BLaER1 treated with 17β-estradiol and CSF1 and Interleukin-3, amounts not matched to agents 10 nM and 100 nM (cell line): ENCODE data around the gene TMEFF1.

Experiments used
- H3K27ac ChIP-seq, 11 experiments: shearing (Covaris generic); formaldehyde crosslinking; 2 replicates each; pipeline ENCODE4 v1.8.1; 2022
- H3K27me3 ChIP-seq, 11 experiments: shearing (Covaris generic); formaldehyde crosslinking; 2 replicates each; pipeline ENCODE4 v1.8.1; 2022
- H3K36me3 ChIP-seq, 11 experiments: shearing (Covaris generic); formaldehyde crosslinking; 2 replicates each; pipeline ENCODE4 v1.8.1; 2022
- H3K4me1 ChIP-seq, 10 experiments: shearing (Covaris generic); formaldehyde crosslinking; 2 replicates each; pipeline ENCODE4 v1.8.1; 2022
- H3K4me2 ChIP-seq, 11 experiments: shearing (Covaris generic); formaldehyde crosslinking; 2 replicates each; pipeline ENCODE4 v1.8.1; 2022
- H3K4me3 ChIP-seq, 10 experiments: shearing (Covaris generic); formaldehyde crosslinking; 2 replicates each; pipeline ENCODE4 v1.8.1; 2022
- H3K9ac ChIP-seq, 11 experiments: shearing (Covaris generic); formaldehyde crosslinking; 2 replicates each; pipeline ENCODE4 v1.8.1; 2022
- H3K9me3 ChIP-seq, 11 experiments: shearing (Covaris generic); formaldehyde crosslinking; replicated peaks in 1 of 11; 2 replicates each; pipeline ENCODE4 v1.8.1; 2022
- H4K20me1 ChIP-seq, 11 experiments: shearing (Covaris generic); formaldehyde crosslinking; 2 replicates each; pipeline ENCODE4 v1.8.1; 2022
- Cebpa-rat ChIP-seq, 11 experiments: shearing (Covaris generic); IDR thresholded peaks; 2 replicates each; pipeline ENCODE4 v1.8.1; 2022

Gene TMEFF1

DNA sequence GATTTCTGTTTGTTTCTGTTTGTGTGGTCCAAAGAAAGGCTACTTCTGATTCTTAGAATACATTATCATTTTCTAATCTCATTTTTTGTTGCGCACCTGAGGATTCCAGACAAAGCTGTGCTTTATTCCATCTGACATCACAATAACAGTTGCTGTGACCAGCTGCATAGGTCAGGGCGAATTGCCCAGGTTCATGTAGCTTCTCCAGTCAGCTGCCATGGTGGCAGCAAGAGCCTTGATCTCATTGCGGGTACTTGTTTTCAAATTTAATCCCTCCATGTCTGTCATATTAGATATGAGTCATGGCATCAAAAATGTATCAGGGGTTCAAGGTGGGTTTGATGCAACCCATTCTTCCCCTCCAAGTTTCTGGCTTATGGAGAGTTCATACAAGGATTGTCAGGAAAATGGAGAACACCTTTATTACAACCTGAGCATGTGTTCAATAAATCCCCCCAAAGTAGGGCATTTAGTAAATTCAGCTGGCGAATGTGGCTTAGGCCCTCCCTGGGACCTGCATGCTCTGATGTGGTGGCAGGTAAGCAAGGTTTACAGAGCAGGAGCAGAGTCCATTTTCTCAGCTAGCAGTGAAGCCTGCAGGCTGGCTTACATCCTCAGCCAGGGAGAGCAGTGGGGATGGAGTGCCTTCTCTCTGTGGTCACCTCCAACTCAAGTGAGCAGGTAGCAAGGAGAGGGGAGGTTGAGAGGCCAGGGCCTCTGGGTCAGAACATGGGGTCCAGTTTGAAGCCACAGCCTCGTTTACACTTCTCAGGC lies 118.9 kb downstream of the TMEFF1 start:
- no peak for TF ChIP-seq Cebpa-rat (IDR thresholded peaks at IDR 0.05)
- no peak overlapping the region for H3K9ac ChIP-seq
- peaks cover 0 to 6% (median 0%) of the 10 kb centered on the region in 10 experiments; a peak in 2 of 20 replicates for H3K4me1 ChIP-seq
- no peak overlapping the region for H3K4me2 ChIP-seq
- no peaks in the 10 kb centered on the region for H3K27me3 ChIP-seq
- H3K27ac ChIP-seq = no peak overlapping the region
- H3K9me3 ChIP-seq = no peaks in the 10 kb centered on the region
- H3K4me3 ChIP-seq = no peak overlapping the region
- peaks cover 0 to 12% (median 0%) of the 10 kb centered on the region in 11 experiments; a peak in 5 of 22 replicates for H3K36me3 ChIP-seq
- no peaks in the 10 kb centered on the region for H4K20me1 ChIP-seq

DNA sequence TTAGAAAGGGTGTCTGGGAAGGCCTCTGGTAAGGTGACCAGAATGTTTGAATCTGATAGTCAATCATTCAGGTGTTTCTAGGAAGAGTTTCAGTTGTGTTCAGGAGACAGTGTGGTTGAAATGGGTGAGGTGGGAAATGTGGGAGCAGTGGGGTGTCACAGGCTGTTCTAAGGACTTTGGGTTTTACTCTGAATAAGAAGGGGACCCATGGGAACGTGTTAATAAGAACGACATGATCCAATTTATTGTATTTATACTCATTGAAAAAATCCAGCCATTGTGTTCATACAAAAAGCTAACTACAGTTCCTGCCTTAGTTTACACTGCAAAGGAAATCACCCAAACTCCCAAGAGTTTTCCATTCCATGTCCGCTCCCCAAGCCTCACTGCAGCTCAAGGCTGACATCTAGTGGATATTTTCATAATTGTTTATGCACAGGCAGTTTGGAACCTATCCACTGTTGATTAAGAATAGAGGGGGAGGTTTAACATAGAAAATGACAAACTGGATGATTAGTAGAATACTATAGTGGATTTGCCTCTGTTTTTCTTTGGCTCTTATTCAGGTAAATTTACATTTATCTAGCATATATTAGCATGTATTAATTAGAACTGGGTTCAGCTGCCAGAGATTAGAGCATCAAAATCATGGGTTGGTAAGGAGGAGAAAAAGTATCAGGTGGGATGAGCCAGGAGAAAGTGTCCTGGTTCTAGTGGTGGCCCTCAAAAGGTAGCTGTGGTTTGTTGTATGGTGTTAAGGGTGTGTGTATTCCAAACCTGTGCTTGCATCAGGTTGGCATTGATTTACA lies 122.6 kb downstream of the TMEFF1 start:
- no peak for TF ChIP-seq Cebpa-rat (IDR thresholded peaks at IDR 0.05)
- peak overlapping the region in 2 of 11 experiments; percentile 18; a peak in 1 of 22 replicates for H3K4me2 ChIP-seq
- no peaks in the 10 kb centered on the region for H4K20me1 ChIP-seq
- H3K9me3 ChIP-seq = no peaks in the 10 kb centered on the region
- H3K4me3 ChIP-seq = no peak overlapping the region
- no peak overlapping the region for H3K27ac ChIP-seq
- H3K36me3 ChIP-seq = no peaks in the 10 kb centered on the region
- H3K9ac ChIP-seq = no peak overlapping the region
- peaks cover 7 to 18% (median 11%) of the 10 kb centered on the region in 10 experiments for H3K4me1 ChIP-seq
- no peaks in the 10 kb centered on the region for H3K27me3 ChIP-seq

DNA sequence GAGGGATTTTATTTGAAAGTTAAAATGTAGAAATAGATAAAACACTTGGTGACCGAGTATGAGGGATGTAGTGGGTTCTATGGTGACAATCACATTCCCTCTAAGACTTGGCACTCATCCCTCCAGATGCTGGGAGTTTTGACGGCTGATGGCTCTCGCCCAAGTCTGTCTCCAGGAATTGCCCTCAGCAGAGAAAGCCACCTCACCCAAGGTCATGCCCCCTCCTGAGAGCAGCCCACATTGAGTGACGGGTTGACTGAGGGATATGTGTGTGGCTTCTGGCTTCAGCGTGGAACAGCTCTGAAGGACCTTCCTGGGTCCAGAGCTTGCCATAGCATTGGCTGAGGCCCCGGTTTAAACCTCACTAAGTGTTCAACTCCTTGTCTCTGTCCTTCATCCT lies 124.3 kb downstream of the TMEFF1 start:
- no peaks in the 10 kb centered on the region for H4K20me1 ChIP-seq
- H3K9me3 ChIP-seq = no peaks in the 10 kb centered on the region
- no peak overlapping the region for H3K27ac ChIP-seq
- no peak overlapping the region for H3K4me3 ChIP-seq
- peaks cover 7 to 18% (median 11%) of the 10 kb centered on the region in 10 experiments for H3K4me1 ChIP-seq
- no peak overlapping the region for H3K9ac ChIP-seq
- no peaks in the 10 kb centered on the region for H3K36me3 ChIP-seq
- no peaks in the 10 kb centered on the region for H3K27me3 ChIP-seq
- H3K4me2 ChIP-seq = no peak overlapping the region
- TF ChIP-seq Cebpa-rat (IDR thresholded peaks at IDR 0.05) = no peak

DNA sequence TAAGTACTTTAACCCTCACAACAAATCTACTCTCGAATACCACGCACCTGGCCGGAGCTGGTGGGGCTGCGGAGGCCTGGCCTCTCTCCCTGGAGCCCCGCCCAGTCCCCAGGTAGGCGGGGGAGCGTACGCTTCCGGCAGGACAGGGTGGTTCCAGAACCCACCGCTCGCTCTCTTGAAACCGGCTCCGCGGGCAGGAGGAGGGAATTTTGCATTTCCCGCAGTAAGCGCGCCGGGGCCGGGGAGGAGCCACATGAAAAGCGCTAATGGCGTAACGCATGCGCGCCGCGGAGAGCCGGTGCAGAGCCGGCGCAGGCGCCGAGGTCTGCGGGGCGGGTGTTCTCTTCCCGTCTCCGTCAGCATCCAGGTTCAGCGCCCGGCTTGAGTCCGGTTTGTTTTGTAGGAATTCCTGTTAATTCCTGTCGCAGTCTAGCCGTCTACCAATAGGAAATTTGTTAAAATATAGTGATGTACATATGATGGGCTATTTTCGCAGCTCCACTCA lies 125.7 kb downstream of the TMEFF1 start:
- Histone ChIP-seq H3K27ac (peak overlapping the region in 5 of 11 experiments; percentile 8 to 55 (median 35); a peak in 6 of 22 replicates), H3K4me1 (peaks cover 7 to 18% (median 11%) of the 10 kb centered on the region in 10 experiments), H3K4me2 (peak overlapping the region; percentile 63 to 90 (median 82)), H3K36me3 (no peaks in the 10 kb centered on the region), H4K20me1 (no peaks in the 10 kb centered on the region), H3K9me3 (no peaks in the 10 kb centered on the region), H3K4me3 (peak overlapping the region; percentile 51 to 74 (median 60)), H3K9ac (peak overlapping the region; percentile 22 to 77 (median 71); a peak in 21 of 22 replicates), H3K27me3 (no peaks in the 10 kb centered on the region)
- TF ChIP-seq Cebpa-rat (IDR thresholded peaks at IDR 0.05) = no peak

DNA sequence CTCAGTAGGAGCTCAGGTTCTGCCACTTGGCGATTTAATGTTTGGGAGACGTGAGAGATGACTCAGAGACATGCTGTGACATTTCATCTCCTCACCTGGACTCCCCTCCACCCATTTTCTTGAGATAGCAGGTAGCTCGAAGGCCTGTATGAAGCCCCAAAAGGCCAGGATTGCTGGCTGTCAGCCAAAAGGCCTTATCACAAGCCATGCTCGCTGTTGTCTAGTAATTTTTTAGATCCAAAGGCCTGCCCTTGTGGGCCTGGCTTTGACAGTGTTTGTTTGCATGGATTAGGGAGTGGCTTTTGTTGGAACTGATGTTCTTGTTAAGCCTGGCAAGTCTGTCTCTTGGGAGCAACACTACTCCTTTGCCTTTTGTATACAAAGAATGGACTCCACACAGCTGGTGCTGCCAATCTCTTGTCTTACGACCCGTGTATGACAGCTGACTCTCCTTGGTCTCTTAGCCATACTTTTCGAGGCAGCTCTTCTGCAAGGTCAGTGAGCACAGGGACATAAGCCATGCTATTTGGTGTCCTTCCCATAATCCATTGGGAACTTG lies 127.7 kb downstream of the TMEFF1 start:
- Histone ChIP-seq H3K9me3 (no peaks in the 10 kb centered on the region), H3K4me2 (no peak overlapping the region), H4K20me1 (no peaks in the 10 kb centered on the region), H3K36me3 (no peaks in the 10 kb centered on the region), H3K27me3 (no peaks in the 10 kb centered on the region), H3K4me1 (peaks cover 7 to 18% (median 11%) of the 10 kb centered on the region in 10 experiments), H3K4me3 (no peak overlapping the region), H3K9ac (no peak overlapping the region), H3K27ac (no peak overlapping the region)
- TF ChIP-seq Cebpa-rat (IDR thresholded peaks at IDR 0.05) = no peak

DNA sequence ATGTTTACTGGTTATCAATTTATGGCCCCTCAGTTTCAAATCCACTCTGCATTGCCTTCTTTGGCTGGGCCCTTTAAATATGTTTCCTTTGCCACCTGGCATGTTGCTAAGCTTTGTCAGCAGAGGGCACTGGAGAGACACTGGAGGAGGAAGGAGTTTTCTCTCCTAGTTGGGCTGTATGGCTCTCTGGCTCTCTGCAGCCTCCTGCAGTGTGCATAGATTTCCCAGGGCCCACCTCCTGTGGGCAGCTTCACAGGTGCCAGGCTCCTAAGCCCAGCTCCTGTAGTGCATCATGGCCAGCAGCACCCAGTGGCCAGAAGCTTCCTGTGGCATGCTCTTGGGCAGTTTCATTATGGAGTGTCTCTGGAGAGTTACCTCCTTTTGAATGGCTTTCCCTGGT lies 128.3 kb downstream of the TMEFF1 start:
- Histone ChIP-seq H3K27ac (no peak overlapping the region), H3K27me3 (no peaks in the 10 kb centered on the region), H4K20me1 (no peaks in the 10 kb centered on the region), H3K4me1 (peaks cover 7 to 18% (median 11%) of the 10 kb centered on the region in 10 experiments), H3K9ac (no peak overlapping the region), H3K4me2 (no peak overlapping the region), H3K36me3 (no peaks in the 10 kb centered on the region), H3K9me3 (no peaks in the 10 kb centered on the region), H3K4me3 (no peak overlapping the region)
- TF ChIP-seq Cebpa-rat (IDR thresholded peaks at IDR 0.05) = no peak

DNA sequence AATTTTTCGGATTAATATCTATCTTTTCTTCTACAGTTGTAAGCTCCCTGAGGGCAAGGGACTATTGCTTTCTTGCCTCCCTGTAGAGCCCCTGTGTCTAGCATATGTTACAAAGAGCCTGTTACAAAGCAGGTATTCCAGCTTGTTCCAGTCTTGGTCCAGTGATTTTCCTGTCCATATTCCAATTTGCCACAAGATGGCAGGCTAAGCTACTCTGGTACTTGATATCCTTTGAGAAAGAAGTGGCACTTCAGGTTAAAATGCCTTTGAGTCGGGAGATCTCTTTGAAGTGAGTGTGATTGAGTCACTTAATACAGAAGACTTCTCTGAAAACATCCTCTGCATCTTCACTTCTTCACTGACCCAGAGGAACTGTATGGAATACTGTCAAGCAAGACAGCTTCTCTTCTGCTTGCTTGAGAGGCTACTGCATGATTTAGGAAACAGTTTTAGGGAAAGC lies 129.4 kb downstream of the TMEFF1 start:
- Histone ChIP-seq H4K20me1 (no peaks in the 10 kb centered on the region), H3K36me3 (no peaks in the 10 kb centered on the region), H3K4me2 (no peak overlapping the region), H3K4me3 (no peak overlapping the region), H3K27me3 (no peaks in the 10 kb centered on the region), H3K27ac (no peak overlapping the region), H3K4me1 (peaks cover 7 to 18% (median 11%) of the 10 kb centered on the region in 10 experiments), H3K9me3 (no peaks in the 10 kb centered on the region), H3K9ac (no peak overlapping the region)
- TF ChIP-seq Cebpa-rat (IDR thresholded peaks at IDR 0.05) = no peak

DNA sequence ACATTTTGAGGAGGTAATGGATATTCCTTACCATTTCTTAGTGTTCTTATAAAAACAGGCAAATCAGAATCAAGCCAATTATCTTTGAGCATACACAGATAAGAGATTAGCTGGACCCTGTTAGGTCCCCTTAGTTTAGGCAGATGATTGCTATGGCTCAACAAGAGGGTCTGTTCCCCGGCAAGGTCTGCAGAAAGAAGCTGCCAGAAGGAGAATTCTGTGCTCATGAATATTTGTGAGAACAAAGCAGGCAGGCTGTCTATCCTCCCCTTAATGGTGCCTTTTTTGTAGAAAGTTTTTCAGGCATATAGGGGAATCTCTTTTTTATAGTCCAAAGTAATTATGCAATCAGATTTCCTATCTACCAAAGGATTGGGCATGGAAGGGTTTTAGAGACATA lies 132.5 kb downstream of the TMEFF1 start:
- Histone ChIP-seq H3K4me3 (no peak overlapping the region), H3K36me3 (no peaks in the 10 kb centered on the region), H3K9ac (no peak overlapping the region), H3K4me1 (no peaks in the 10 kb centered on the region), H3K9me3 (0 out of 22 replicates have a peak, but pooled peaks cover 0 to 6% (median 0%) of the 10 kb centered on the region in 11 experiments), H3K4me2 (no peak overlapping the region), H4K20me1 (no peaks in the 10 kb centered on the region), H3K27ac (no peak overlapping the region), H3K27me3 (no peaks in the 10 kb centered on the region)
- no peak for TF ChIP-seq Cebpa-rat (IDR thresholded peaks at IDR 0.05)

DNA sequence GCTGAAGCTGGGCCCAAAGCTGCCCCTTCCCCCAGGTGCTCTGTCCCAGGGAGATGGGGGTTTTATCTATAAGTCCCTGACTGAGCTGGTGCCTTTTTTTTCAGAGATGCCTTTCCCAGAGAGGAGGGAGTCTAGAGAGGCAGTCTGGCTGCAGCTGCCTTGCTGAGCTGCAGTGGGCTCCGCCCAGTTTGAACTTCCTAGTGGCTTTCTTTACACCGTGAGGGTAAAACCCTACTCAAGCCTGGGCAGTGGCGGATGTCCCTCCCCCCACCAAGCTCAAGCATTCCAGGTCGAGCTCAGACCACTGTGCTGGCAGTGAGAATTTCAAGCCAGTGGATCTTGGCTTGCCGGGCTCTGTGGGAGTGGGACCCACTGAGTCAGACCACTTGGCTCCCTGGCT lies 146.2 kb downstream of the TMEFF1 start:
- H3K27me3 ChIP-seq = no peaks in the 10 kb centered on the region
- no peak for TF ChIP-seq Cebpa-rat (IDR thresholded peaks at IDR 0.05)
- H3K4me2 ChIP-seq = no peak overlapping the region

More for the DNA sequence above, 146.2 kb downstream of the TMEFF1 start:
- Histone ChIP-seq H3K4me1 (0 out of 20 replicates have a peak, but pooled peaks cover 0 to 6% (median 0%) of the 10 kb centered on the region in 10 experiments), H3K9me3 (peaks cover 30 to 37% (median 33%) of the 10 kb centered on the region in 11 experiments), H3K9ac (no peak overlapping the region), H3K36me3 (no peaks in the 10 kb centered on the region), H4K20me1 (no peaks in the 10 kb centered on the region), H3K27ac (no peak overlapping the region), H3K4me3 (no peak overlapping the region)
